Activated T-cell treated with anti-CD3 and anti-CD28 coated beads for 24 hours (primary cell): ENCODE data around the gene ANKS6.

Experiments
- DNase-seq: peaks from one replicate; pipeline ENCODE4 v3.0.0-alpha.2; 2020; ENCODE audit warnings: low read depth

The ANKS6 gene

GRCh38 chr9:98791608-98792490 lies 4.5 kb downstream of the ANKS6 start:
- no peak for DNase-seq

GRCh38 chr9:98790842-98791607 lies 5.3 kb downstream of the ANKS6 start:
- DNase-seq, result peak; percentile 40

GRCh38 chr9:98790134-98790841 lies 6.1 kb downstream of the ANKS6 start:
- DNase-seq, result no peak

GRCh38 chr9:98789483-98790133 lies 6.7 kb downstream of the ANKS6 start:
- DNase-seq, result no peak

- no peak for DNase-seq
Observed at GRCh38 chr9:98787766-98788335, 8.5 kb downstream of the ANKS6 start.

GRCh38 chr9:98786750-98787510 lies 9.4 kb downstream of the ANKS6 start:
- DNase-seq, result no peak

GRCh38 chr9:98784831-98785806 lies 11.2 kb downstream of the ANKS6 start:
- no peak for DNase-seq

GRCh38 chr9:98783518-98784226 lies 12.7 kb downstream of the ANKS6 start:
- no peak for DNase-seq

GRCh38 chr9:98781588-98782383 lies 14.6 kb downstream of the ANKS6 start:
- DNase-seq, result no peak

GRCh38 chr9:98780059-98780749 lies 16.2 kb downstream of the ANKS6 start:
- no peak for DNase-seq

- DNase-seq, result no peak
Observed at GRCh38 chr9:98778711-98779530, 17.4 kb downstream of the ANKS6 start.

GRCh38 chr9:98778251-98778650 lies 18.1 kb downstream of the ANKS6 start:
- DNase-seq, result no peak

GRCh38 chr9:98777618-98778017 lies 18.7 kb downstream of the ANKS6 start:
- no peak for DNase-seq

GRCh38 chr9:98775831-98776441 lies 20.4 kb downstream of the ANKS6 start:
- no peak for DNase-seq

- no peak for DNase-seq
Observed at GRCh38 chr9:98774746-98775145, 21.6 kb downstream of the ANKS6 start.

- DNase-seq, result no peak
Observed at GRCh38 chr9:98773721-98774120, 22.6 kb downstream of the ANKS6 start.
